GM23248 (cell line): ENCODE measurements around the gene BCAS1.

ENCODE experiments used
- EZH2 ChIP-seq: fragments of 200-600 bp; sonication (generic); IDR thresholded peaks from 2 replicates; pipeline ENCODE4 v1.6.1; 2018; ENCODE audit warnings: antibody characterized with exemption, mild to moderate bottlenecking; ENCODE audit not compliant: insufficient read depth, poor library complexity, severe bottlenecking
- EZH2phosphoT487 ChIP-seq: fragments of 200-600 bp; sonication (generic); IDR thresholded peaks from 2 replicates; pipeline ENCODE4 v1.6.1; 2018; ENCODE audit warnings: antibody characterized with exemption, moderate library complexity, mild to moderate bottlenecking, low read depth; ENCODE audit not compliant: insufficient read depth

DNA sequence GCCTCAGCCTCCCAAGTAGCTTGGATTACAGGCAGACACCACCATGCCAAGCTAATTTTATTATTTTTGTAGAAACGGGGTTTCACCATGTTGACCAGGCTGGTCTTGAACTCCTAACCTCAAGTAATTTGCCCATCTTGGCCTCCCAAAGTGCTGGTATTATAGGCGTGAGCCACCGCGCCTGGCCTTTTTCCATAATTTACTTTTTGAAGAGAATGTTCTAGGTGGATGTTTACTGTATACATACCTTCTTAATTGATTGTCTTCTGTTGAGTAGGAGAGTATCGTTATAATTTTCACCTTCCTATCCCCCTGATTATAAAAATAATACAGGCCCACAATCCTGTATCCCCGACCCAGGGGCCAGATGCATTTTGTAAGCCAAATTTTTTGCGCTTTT, 174.4 kb downstream of the BCAS1 start:
- TF ChIP-seq EZH2 (no peak), EZH2phosphoT487 (no peak)
